ENCODE data around the gene LAMB4. TPM values are rescaled to one million over a fixed set of nuclear protein-coding genes. Genes with fewer than 3 reads are reported as not detected.
A peak's percentile ranks its signal among the peaks of the same experiment; 100 is the strongest.

LAMB4 gene
- total and polyA plus RNA-seq, 2 donors (not counting 1 experiment from before 2014, with no cell fraction given): 0.17 to 0.57 TPM

DNA sequence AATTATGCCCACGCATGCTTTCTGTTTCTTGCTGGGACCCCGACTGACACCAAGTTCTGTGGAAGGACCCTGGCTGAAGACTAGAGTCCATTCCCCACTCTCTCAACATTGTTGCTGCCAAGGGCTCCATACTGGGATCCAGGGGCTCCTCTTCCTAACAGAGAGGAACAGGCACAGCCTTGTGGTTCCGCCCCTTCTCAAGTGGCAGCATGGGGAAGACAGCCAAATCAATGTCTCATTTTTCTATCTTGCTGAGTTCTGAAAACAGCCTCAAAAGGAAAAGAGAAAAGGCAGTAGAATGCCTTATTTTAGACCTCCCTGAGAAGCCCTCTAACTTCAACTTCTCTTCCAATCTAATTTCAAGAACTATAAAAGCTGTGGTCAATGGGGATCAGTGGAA lies 103.5 kb downstream of the LAMB4 start:
- Histone ChIP-seq H3K9ac (ENCODE audit: insufficient read depth, low read length) (no peak overlapping the region), H3K36me3 (ENCODE audit: control insufficient read depth, insufficient read depth, low read length) (no peaks in the 10 kb centered on the region), H3K4me2 (ENCODE audit: extremely low read depth, insufficient read depth, low read length) (no peak overlapping the region), H4K20me1 (ENCODE audit: control insufficient read depth, extremely low read depth, insufficient read depth, low read length) (no peaks in the 10 kb centered on the region), H3K27me3 (ENCODE audit: control insufficient read depth, insufficient read depth, low read length) (no peaks in the 10 kb centered on the region), H3K27ac (ENCODE audit: insufficient read depth, low read length) (no peak overlapping the region), H2AFZ (ENCODE audit: low read length) (no peak overlapping the region), H3K79me2 (ENCODE audit: control insufficient read depth, insufficient read depth, low read length) (no peaks in the 10 kb centered on the region), H3K4me1 (ENCODE audit: control insufficient read depth, extremely low read depth, insufficient read depth, low read length) (peaks cover 7% of the 10 kb centered on the region), H3K4me3 (replicated peaks in 1 of 4; ENCODE audit: control extremely low read depth in 1 of 4, insufficient read depth in 1 of 4, low read depth in 3 of 4, low read length in 4 of 4) (no peak overlapping the region), H3K9me3 (ENCODE audit: control insufficient read depth, insufficient read depth, low read depth, low read length) (no peaks in the 10 kb centered on the region)
- no peak for TF ChIP-seq EZH2 (IDR thresholded peaks at IDR 0.05; ENCODE audit: low read length, missing control alignments)
- TF ChIP-seq, protein P1, sequence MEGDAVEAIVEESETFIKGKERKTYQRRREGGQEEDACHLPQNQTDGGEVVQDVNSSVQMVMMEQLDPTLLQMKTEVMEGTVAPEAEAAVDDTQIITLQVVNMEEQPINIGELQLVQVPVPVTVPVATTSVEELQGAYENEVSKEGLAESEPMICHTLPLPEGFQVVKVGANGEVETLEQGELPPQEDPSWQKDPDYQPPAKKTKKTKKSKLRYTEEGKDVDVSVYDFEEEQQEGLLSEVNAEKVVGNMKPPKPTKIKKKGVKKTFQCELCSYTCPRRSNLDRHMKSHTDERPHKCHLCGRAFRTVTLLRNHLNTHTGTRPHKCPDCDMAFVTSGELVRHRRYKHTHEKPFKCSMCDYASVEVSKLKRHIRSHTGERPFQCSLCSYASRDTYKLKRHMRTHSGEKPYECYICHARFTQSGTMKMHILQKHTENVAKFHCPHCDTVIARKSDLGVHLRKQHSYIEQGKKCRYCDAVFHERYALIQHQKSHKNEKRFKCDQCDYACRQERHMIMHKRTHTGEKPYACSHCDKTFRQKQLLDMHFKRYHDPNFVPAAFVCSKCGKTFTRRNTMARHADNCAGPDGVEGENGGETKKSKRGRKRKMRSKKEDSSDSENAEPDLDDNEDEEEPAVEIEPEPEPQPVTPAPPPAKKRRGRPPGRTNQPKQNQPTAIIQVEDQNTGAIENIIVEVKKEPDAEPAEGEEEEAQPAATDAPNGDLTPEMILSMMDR (conservative IDR thresholded peaks at IDR 0.05 in 1 of 2, IDR thresholded peaks at IDR 0.05 in 1 of 2; ENCODE audit: low read depth in 1 of 2, low read length in 2 of 2): no peak
- DNase-seq (ENCODE audit: low read depth in 2 of 2): peak; percentile 48 to 54

DNA sequence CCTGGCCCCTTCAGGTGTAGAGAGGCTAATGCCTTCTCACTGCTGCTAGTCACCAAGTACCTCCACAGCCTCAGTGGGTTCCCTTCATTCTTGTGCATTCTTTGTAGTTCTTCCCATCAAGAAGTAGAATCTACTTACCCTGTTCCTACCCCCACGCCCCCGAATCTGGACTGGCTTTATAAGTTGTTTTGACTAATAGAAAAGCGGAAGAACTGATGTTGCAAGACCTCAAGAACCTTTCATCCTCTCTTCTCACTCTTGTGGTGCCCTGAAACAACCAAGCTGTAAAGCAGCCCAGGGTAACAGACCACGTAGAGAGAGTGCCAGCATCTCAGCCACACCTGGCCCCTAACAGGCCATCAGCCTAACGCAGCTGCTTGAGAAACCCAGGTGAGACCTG lies 104.0 kb downstream of the LAMB4 start:
- no peaks in the 10 kb centered on the region for H3K79me2 ChIP-seq (ENCODE audit: control insufficient read depth, insufficient read depth, low read length)
- H3K4me3 ChIP-seq (replicated peaks in 1 of 4; ENCODE audit: control extremely low read depth in 1 of 4, insufficient read depth in 1 of 4, low read depth in 3 of 4, low read length in 4 of 4): no peak overlapping the region
- no peaks in the 10 kb centered on the region for H3K27me3 ChIP-seq (ENCODE audit: control insufficient read depth, insufficient read depth, low read length)
- DNase-seq (ENCODE audit: low read depth in 2 of 2): no peak
- TF ChIP-seq EZH2 (IDR thresholded peaks at IDR 0.05; ENCODE audit: low read length, missing control alignments): no peak
- TF ChIP-seq, protein P1 (conservative IDR thresholded peaks at IDR 0.05 in 1 of 2, IDR thresholded peaks at IDR 0.05 in 1 of 2; ENCODE audit: low read depth in 1 of 2, low read length in 2 of 2): no peak
- no peak overlapping the region for H2AFZ ChIP-seq (ENCODE audit: low read length)
- no peak overlapping the region for H3K9ac ChIP-seq (ENCODE audit: insufficient read depth, low read length)
- no peaks in the 10 kb centered on the region for H3K9me3 ChIP-seq (ENCODE audit: control insufficient read depth, insufficient read depth, low read depth, low read length)
- H3K27ac ChIP-seq (ENCODE audit: insufficient read depth, low read length): no peak overlapping the region
- H3K4me1 ChIP-seq (ENCODE audit: control insufficient read depth, extremely low read depth, insufficient read depth, low read length): peaks cover 7% of the 10 kb centered on the region
- H4K20me1 ChIP-seq (ENCODE audit: control insufficient read depth, extremely low read depth, insufficient read depth, low read length): no peaks in the 10 kb centered on the region
- no peaks in the 10 kb centered on the region for H3K36me3 ChIP-seq (ENCODE audit: control insufficient read depth, insufficient read depth, low read length)
- no peak overlapping the region for H3K4me2 ChIP-seq (ENCODE audit: extremely low read depth, insufficient read depth, low read length)

- Histone ChIP-seq H3K4me3 (replicated peaks in 1 of 4; ENCODE audit: control extremely low read depth in 1 of 4, insufficient read depth in 1 of 4, low read depth in 3 of 4, low read length in 4 of 4) (no peak overlapping the region), H3K4me2 (ENCODE audit: extremely low read depth, insufficient read depth, low read length) (no peak overlapping the region), H3K9ac (ENCODE audit: insufficient read depth, low read length) (no peak overlapping the region), H3K79me2 (ENCODE audit: control insufficient read depth, insufficient read depth, low read length) (no peaks in the 10 kb centered on the region), H3K27me3 (ENCODE audit: control insufficient read depth, insufficient read depth, low read length) (no peaks in the 10 kb centered on the region), H4K20me1 (ENCODE audit: control insufficient read depth, extremely low read depth, insufficient read depth, low read length) (no peaks in the 10 kb centered on the region), H3K27ac (ENCODE audit: insufficient read depth, low read length) (no peak overlapping the region), H3K36me3 (ENCODE audit: control insufficient read depth, insufficient read depth, low read length) (no peaks in the 10 kb centered on the region), H3K4me1 (ENCODE audit: control insufficient read depth, extremely low read depth, insufficient read depth, low read length) (peaks cover 2% of the 10 kb centered on the region), H2AFZ (ENCODE audit: low read length) (no peak overlapping the region), H3K9me3 (ENCODE audit: control insufficient read depth, insufficient read depth, low read depth, low read length) (no peaks in the 10 kb centered on the region)
- TF ChIP-seq, protein P1 (conservative IDR thresholded peaks at IDR 0.05 in 1 of 2, IDR thresholded peaks at IDR 0.05 in 1 of 2; ENCODE audit: low read depth in 1 of 2, low read length in 2 of 2): no peak
- no peak for TF ChIP-seq EZH2 (IDR thresholded peaks at IDR 0.05; ENCODE audit: low read length, missing control alignments)
- DNase-seq (ENCODE audit: low read depth in 2 of 2): no peak
Observed at GRCh38 chr7:108024538-108024937, 105.6 kb downstream of the LAMB4 start.
